DMS 273 treated with DMSO at 0.1 percent for 48 hours (cell line): Measurements from ENCODE around the gene ACVR1C.
"Not testable (repeated sequence)": the region's sequence is repeated elsewhere in the genome, so short reads cannot be mapped to it uniquely, and the experiment has no call there.

Source experiments
- DNase-seq: peaks from one replicate; lab custom pipeline; 2025; lab: John Stamatoyannopoulos, UW

Gene ACVR1C

DNA sequence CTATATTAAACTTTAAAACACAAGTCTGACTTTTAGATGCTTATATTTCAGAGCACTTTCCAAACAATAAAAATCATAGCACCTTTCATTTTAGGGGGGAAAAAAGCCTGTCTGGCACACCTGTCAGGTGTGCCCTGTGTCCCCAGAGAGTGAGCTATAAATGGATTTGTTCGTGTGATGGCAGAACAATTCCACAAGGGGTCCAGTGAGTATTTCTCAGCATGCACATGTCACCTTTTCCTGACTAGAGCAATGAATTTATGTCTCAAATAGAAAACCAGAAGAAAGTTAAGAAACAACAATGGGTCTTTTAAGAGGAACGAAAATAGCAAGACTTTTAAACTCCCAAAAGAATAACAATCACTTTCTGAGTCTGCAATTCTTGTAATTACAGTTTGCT lies 55.9 kb downstream of the ACVR1C start:
- no peak for DNase-seq

GRCh38 chr2:157566623-157567022 lies 62.0 kb downstream of the ACVR1C start:
- not testable (repeated sequence) for DNase-seq

DNA sequence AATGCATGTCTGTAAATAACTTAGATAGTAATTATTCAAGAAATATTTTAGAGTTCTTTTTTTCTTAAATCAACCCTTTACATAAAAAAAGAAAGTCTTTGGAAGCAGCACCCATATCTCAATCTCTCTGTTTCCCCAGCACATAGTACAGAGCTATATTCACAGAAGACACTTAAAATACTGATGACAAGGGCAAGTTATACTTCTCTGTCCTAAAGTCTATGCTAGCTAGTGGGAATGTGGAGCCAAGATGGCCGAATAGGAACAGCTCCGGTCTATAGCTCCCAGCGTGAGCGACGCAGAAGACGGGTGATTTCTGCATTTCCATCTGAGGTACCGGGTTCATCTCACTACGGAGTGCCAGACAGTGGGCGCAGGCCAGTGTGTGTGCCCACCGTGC lies 62.6 kb downstream of the ACVR1C start:
- not testable (repeated sequence) for DNase-seq

GRCh38 chr2:157565550-157565949 lies 63.1 kb downstream of the ACVR1C start:
- DNase-seq = no peak

- DNase-seq = no peak
These were observed 68.8 kb downstream of the ACVR1C start for GRCh38 chr2:157559890-157560289.

GRCh38 chr2:157559461-157559860 lies 69.2 kb downstream of the ACVR1C start:
- DNase-seq = no peak

GRCh38 chr2:157559061-157559460 lies 69.6 kb downstream of the ACVR1C start:
- no peak for DNase-seq

DNA sequence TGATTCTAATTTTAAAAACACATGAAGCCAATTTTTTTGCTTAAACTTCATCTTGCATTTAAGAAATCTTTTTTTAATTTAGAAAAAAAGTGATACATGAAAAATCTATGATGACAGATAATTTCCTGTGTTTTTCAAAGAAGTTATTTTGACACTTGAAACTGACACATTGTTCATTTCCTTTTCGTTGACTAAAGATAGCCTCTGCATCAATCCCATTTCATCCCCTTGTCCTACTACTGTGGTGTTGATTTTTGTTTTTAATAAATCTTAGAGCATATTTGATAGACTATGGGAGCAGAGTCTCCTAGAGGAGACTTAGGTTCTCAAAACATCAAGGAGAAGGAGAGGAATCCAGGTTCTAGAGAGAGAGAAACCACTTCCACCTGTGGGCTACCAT lies 70.9 kb downstream of the ACVR1C start:
- DNase-seq = no peak

DNA sequence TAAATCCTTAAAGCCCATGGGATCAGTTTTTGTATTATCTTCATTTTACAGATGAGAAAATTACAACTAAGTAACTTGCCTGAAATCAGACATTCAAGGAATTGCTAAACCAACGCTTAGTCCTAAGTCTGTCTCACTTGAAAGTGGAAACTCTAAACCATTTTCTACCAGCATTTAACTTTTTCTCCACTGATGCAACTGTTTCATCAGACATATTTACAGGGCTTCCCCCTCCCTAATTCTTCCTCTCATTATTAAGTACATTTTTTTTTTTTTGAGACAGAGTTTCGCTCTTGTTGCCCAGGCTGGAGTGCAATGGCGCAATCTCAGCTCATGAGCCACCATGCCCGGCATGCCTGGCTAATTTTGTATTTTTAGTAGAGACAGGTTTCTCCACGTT lies 88.6 kb downstream of the ACVR1C start:
- no peak for DNase-seq

DNA sequence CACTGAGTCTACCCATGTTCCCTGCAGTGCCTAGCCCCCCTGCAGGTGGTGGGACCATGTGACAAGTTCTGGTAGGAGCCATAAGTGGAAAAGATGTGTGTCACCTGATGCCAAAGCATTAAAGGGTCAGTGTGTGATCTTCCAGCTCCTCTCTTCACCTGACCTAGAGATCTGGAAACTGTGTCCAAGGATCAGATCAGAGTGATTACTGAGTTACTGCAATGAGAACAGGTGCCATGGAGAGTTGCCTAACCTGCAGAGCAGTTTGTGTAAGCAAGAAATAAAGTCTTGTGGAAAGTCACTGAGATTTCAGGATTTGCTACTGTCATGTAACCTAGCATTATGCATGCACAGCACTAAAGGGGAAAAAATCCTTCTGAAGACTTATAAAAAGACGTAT lies 90.6 kb downstream of the ACVR1C start:
- DNase-seq = no peak

GRCh38 chr2:157536815-157537214 lies 91.8 kb downstream of the ACVR1C start:
- no peak for DNase-seq

GRCh38 chr2:157528963-157529751 lies 99.5 kb downstream of the ACVR1C start:
- DNase-seq = no peak

DNA sequence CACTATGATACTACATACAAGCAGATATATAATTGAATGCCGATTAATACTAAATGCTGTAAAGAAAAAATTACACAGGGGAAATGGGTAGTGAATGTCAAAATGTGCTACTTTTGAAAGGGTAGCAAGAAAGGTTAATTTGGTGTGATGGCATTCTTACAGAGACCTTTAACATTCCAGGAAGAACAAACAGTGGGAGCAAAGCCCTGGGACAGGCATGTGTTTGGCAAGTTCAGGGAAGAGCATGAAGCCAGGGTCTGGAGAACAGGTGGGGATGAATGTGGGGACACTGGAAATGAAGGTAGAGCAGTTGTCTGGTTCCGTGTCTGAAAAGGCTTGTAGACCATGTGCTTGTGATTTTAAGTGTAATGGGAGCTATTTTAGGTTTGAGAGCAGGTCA lies 102.6 kb downstream of the ACVR1C start:
- no peak for DNase-seq

GRCh38 chr2:157523270-157524247 lies 105.1 kb downstream of the ACVR1C start:
- no peak for DNase-seq

GRCh38 chr2:157514966-157515365 lies 113.7 kb downstream of the ACVR1C start:
- not testable (repeated sequence) for DNase-seq

- no peak for DNase-seq
These were observed 118.9 kb downstream of the ACVR1C start for GRCh38 chr2:157509744-157510143.

GRCh38 chr2:157508676-157509075 lies 120.0 kb downstream of the ACVR1C start:
- no peak for DNase-seq

DNA sequence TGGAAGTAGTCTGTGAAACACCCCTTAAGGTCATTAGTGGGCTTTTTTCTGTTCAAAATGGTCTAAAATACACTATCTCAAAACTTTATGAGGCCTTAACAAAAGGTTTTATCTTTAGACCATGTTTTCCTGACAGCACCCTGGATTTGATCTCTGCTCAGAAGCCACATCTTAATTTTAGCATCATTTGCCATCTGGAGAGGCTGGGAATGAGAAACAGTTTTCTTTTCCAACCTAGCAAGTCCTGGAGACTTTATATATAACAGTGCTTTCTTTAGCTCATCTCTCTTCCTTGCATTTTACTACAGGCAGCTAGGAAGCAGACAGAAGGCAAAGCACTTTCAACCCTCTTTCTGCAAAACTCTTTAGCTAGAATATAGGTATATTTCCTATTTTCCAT lies 122.1 kb downstream of the ACVR1C start:
- no peak for DNase-seq

GRCh38 chr2:157504623-157505022 lies 124.0 kb downstream of the ACVR1C start:
- DNase-seq = no peak

DNA sequence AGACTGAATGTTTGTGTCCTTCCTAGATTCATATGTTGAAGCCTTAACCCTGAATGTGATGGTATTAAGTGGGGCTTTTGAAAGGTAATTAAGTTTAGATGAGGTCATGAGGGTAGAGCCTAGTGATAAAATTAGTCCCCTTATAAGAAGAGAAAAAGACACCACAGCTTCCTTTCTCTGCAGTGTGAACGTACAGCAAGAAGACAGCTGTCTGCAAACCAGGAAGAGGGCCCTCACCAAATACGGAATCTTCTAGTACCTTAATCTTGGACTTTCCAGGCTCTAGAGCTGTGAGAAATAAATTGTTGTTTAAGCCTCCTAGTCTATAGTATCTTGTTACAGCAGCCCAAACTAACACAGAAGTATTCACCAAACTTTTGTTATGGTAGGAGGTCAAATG lies 127.6 kb downstream of the ACVR1C start:
- DNase-seq = no peak

DNA sequence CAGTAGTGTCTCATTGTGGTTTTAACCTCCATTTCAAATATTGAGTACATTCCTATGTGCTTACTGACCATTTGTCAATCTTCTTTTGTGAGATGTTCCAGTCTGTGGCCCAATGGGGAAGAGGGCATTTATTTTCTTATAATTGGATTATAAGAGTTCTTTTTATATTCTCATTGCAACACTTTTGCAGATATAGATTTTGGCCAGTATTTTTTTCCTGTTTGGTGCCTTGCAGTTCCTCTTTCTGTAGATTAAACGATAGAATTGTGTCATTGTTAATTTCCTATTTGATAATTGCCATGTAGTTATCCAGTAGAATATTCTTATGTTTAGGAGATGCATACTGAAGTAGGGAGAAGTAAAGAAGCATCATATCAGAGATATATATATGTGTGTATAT lies 128.3 kb downstream of the ACVR1C start:
- DNase-seq = no peak

GRCh38 chr2:157498483-157498882 lies 130.2 kb downstream of the ACVR1C start:
- DNase-seq = no peak
